Gastrocnemius medialis (tissue), 4 donors: ENCODE results near the gene LRRC2. TPM values are rescaled to one million over a fixed set of nuclear protein-coding genes. Genes with fewer than 3 reads are reported as not detected.
"Not testable (repeated sequence)": the region's sequence is repeated elsewhere in the genome, so short reads cannot be mapped to it uniquely, and the experiment has no call there.

Experiments
- ATAC-seq, 2 donors: fragments of 150-250 bp; one replicate each; pipeline ENCODE4 v1.9.1; 2016
- DNase-seq, 2 donors: peaks; one replicate each; pipeline ENCODE4 v3.0.0-alpha.2; 2019
- H3K27ac ChIP-seq, 4 donors: fragments of 200-600 bp; sonication (generic); 1 replicate in 1 of 4; 2 replicates in 3 of 4; pipeline ENCODE4 v1.5.1; 2016 to 2018; ENCODE audit warnings: mild to moderate bottlenecking in 2 of 4, moderate library complexity in 1 of 4
- H3K27me3 ChIP-seq, 3 donors: fragments of 200-600 bp; sonication (generic) in 2 of 3; 1 replicate in 1 of 3; 2 replicates in 2 of 3; pipeline versions ENCODE4 v1.5.1 to v1.6.0; 2016 to 2019; ENCODE audit warnings: mild to moderate bottlenecking in 1 of 3, moderate library complexity in 1 of 3
- H3K36me3 ChIP-seq, 2 donors: fragments of 200-600 bp; sonication (generic) in 1 of 2; one replicate each; pipeline ENCODE4 v1.5.1; 2017 to 2018
- H3K4me1 ChIP-seq, 2 donors: fragments of 200-600 bp; sonication (generic) in 1 of 2; one replicate each; pipeline ENCODE4 v1.5.1; 2016 to 2017; ENCODE audit warnings: mild to moderate bottlenecking in 2 of 2
- H3K4me3 ChIP-seq, 4 donors: fragments of 200-600 bp; sonication (generic) in 3 of 4; 1 replicate in 1 of 4; 2 replicates in 3 of 4; pipeline ENCODE4 v1.5.1; 2016 to 2019; ENCODE audit warnings: mild to moderate bottlenecking in 2 of 4
- H3K9me3 ChIP-seq, 3 donors: fragments of 200-600 bp; sonication (generic) in 2 of 3; 1 replicate in 1 of 3; 2 replicates in 2 of 3; pipeline ENCODE4 v1.5.1; 2016 to 2019
- CTCF ChIP-seq, 5 experiments: fragments of 450-650 bp in 3 of 5; fragments of 200-600 bp in 2 of 5; sonication (generic) in 2 of 5; IDR thresholded peaks in 4 of 5; conservative IDR thresholded peaks in 1 of 5; 1 replicate in 4 of 5; 2 replicates in 1 of 5; pipeline ENCODE4 v1.5.1; 2016 to 2019; ENCODE audit warnings: antibody characterized with exemption in 5 of 5, mild to moderate bottlenecking in 3 of 5, moderate library complexity in 3 of 5
- POLR2A ChIP-seq, 2 donors: fragments of 450-650 bp; IDR thresholded peaks; one replicate each; pipeline ENCODE4 v1.6.1; 2017; ENCODE audit warnings: antibody characterized with exemption in 2 of 2, mild to moderate bottlenecking in 2 of 2, moderate library complexity in 2 of 2
- in situ Hi-C, 4 donors: fragments of 200-750 bp; cut with MboI; loops; one replicate each; pipeline versions ENCODE4 v1.15.0 to v1.8.0; 2017; ENCODE audit warnings: low sequenced_read_pairs in 4 of 4
- intact Hi-C: fragments of 100-400 bp; cut with DNase I; formaldehyde crosslinking; loops from one replicate; pipeline ENCODE4 v1.15.1; 2023; ENCODE audit warnings: low total_unique reads
- total RNA-seq, 4 donors: library from RNA; depleted of rRNA; stranded (reverse); fragments of >200 nt; gene quantifications; one replicate each; pipeline versions ENCODE4 v1.1.0 to v1.2.3, GENCODE V29; 2016

Gene LRRC2
- total RNA-seq, 4 donors from 2014 or later = 72.7 to 103 (median 92.1) TPM

DNA sequence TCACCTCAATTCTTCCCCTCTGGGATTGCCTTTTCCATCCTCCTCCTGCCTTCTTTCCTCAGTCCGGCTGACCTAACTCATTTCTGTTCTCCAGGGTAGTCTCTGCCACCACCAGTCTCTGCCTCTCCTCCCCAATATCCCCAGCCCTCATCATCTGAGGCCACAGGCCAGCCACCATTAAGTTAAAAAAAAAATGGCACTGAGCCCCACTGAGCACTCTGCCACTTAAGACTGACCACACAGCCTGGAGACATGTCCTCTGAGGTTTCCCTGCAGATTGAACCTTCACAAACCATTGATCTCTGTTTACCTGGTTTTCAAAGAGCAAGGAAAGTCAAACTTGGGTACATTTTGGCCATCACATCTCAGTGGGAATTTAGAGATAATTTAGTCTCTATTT lies 13.6 kb downstream of the LRRC2 start:
- TF ChIP-seq CTCF (IDR thresholded peaks at IDR 0.05 in 4 of 5, conservative IDR thresholded peaks at IDR 0.05 in 1 of 5) = no peak
- TF ChIP-seq POLR2A (IDR thresholded peaks at IDR 0.05) = no peak
- Histone ChIP-seq H3K9me3 (no peaks in the 10 kb centered on the region), H3K27me3 (no peaks in the 10 kb centered on the region), H3K4me3 (no peak overlapping the region), H3K27ac (peak overlapping the region; percentile 94 to 99 (median 97)), H3K36me3 (peaks cover 0 to 6% of the 10 kb centered on the region in 2 donors), H3K4me1 (peaks cover 49 to 53% of the 10 kb centered on the region in 2 donors)
- ATAC-seq = peak; percentile 25 to 38
- DNase-seq = no peak
- in situ Hi-C loops = no loop called here
- intact Hi-C loops = no loop called here

- intact Hi-C loops = no loop called here
- H3K36me3 ChIP-seq = peaks cover 0 to 6% of the 10 kb centered on the region in 2 donors
- H3K27me3 ChIP-seq = no peaks in the 10 kb centered on the region
- peak overlapping the region; percentile 94 to 99 (median 97) for H3K27ac ChIP-seq
- peaks cover 40 to 44% of the 10 kb centered on the region in 2 donors for H3K4me1 ChIP-seq
- H3K4me3 ChIP-seq = no peak overlapping the region
- in situ Hi-C loops = no loop called here
- DNase-seq (no peak), ATAC-seq (no peak)
- H3K9me3 ChIP-seq = no peaks in the 10 kb centered on the region
- TF ChIP-seq POLR2A (IDR thresholded peaks at IDR 0.05) (no peak), CTCF (IDR thresholded peaks at IDR 0.05 in 4 of 5, conservative IDR thresholded peaks at IDR 0.05 in 1 of 5) (no peak)
Observed at GRCh38 chr3:46551615-46552014, 14.5 kb downstream of the LRRC2 start.

DNA sequence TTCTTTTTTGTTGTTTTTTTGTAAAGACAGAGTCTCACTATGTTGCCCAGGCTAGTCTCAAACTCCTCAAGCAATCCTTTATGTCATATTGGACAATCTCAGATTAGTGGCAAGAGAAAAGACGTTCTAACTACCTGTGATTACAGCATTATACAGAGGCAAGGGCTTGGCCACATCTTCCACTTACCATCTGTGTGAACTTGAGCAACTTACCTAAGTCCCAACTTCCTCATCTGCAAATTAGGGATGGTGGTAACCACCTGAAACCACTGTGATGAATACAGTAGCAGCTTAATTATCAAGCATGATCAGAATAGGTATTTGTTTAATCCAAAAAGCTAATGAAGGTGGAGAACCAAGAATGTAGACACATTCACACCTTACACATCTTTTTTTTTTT lies 16.1 kb downstream of the LRRC2 start:
- H3K9me3 ChIP-seq = no peaks in the 10 kb centered on the region
- ATAC-seq (no peak), DNase-seq (no peak)
- TF ChIP-seq POLR2A (IDR thresholded peaks at IDR 0.05) (no peak), CTCF (IDR thresholded peaks at IDR 0.05 in 4 of 5, conservative IDR thresholded peaks at IDR 0.05 in 1 of 5) (no peak)
- intact Hi-C loops (no loop called here), in situ Hi-C loops (no loop called here)
- H3K4me1 ChIP-seq = peaks cover 39 to 40% of the 10 kb centered on the region in 2 donors
- peak overlapping the region in 3 of 4 donors; percentile 56 to 63 (median 63) for H3K27ac ChIP-seq
- H3K27me3 ChIP-seq = no peaks in the 10 kb centered on the region
- H3K4me3 ChIP-seq = no peak overlapping the region
- peaks cover 0 to 9% of the 10 kb centered on the region in 2 donors for H3K36me3 ChIP-seq

DNA sequence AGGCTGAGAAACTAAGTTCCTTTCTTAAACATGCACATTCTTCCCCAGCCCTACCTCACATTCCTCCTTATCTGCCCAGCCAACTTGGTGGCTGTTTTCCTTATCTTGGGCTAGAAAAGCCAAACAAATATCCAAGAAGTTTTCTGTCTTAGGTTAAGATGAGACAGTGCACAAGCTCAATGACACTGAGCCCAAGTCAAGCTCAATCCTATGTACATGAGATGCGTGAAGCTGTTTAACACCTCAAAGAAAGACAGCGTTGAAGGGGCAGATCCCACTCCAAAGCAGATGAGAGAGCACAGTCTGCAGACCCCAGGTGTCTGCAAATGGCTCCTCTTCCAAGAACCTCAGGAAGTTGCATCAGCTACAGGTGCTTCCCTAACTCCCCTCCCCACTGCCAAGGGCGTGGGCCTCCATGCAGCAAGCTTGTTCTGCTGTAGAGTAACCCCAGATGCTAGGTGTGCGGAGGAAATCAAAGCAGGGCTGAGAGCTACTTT lies 16.6 kb downstream of the LRRC2 start:
- no peak for DNase-seq
- no peak overlapping the region for H3K4me3 ChIP-seq
- no peaks in the 10 kb centered on the region for H3K9me3 ChIP-seq
- intact Hi-C loops (no loop called here), in situ Hi-C loops (no loop called here)
- TF ChIP-seq CTCF (IDR thresholded peaks at IDR 0.05 in 4 of 5, conservative IDR thresholded peaks at IDR 0.05 in 1 of 5) = no peak
- H3K27me3 ChIP-seq = no peaks in the 10 kb centered on the region
- peaks cover 0 to 14% of the 10 kb centered on the region in 2 donors for H3K36me3 ChIP-seq
- peak overlapping the region; percentile 56 to 63 (median 62) for H3K27ac ChIP-seq
- H3K4me1 ChIP-seq = peaks cover 39 to 40% of the 10 kb centered on the region in 2 donors
- no peak for ATAC-seq

- in situ Hi-C loops, H3K4me3 ChIP-seq, H3K27me3 ChIP-seq, intact Hi-C loops, H3K9me3 ChIP-seq, ATAC-seq, DNase-seq: not testable (repeated sequence)
- peak overlapping the region; percentile 56 to 63 (median 62) for H3K27ac ChIP-seq
- H3K36me3 ChIP-seq = peaks cover 0 to 19% of the 10 kb centered on the region in 2 donors
- peaks cover 32 to 35% of the 10 kb centered on the region in 2 donors for H3K4me1 ChIP-seq
Observed at GRCh38 chr3:46548611-46549010, 17.5 kb downstream of the LRRC2 start.
